ENCODE measurements around the gene TERT. TPM values are rescaled to one million over a fixed set of nuclear protein-coding genes. Genes with fewer than 3 reads are reported as not detected.

Gene TERT
- polyA plus RNA-seq, 1 donor from 2014 or later: not detected

DNA sequence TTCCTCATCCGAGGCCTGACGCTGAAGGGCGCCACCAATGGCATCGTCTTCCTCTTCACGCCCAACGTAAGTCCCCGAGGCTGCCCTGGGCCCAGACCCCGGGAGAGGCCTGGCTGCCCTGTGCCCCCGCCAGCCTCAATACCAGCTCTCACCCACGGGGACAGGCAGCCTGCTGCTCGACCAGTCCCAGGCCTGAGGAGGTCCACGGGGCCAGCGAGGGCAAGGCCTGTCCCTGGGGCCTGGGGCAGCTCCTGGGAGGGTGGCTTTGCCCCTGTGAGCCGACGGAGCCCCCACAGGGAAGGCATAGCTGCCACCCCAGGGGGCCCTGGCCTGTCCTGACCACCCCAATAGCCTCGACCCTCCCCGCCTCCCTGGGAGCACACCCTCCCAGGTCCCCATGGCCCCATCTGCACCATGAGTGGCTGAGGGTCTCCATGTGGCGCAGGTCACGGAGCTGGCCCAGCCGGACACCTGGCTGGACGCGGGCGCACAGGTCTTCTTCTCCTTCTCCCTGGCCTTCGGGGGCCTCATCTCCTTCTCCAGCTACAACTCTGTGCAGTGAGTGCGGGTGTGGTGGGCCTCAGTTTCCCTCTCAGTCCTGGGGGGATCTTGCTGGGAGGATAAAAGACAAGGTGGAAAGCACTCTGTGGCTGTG is 81.2 kb downstream of the TERT start:
- Histone ChIP-seq H3K27me3 (ENCODE audit: insufficient read depth, low read depth, low read length) (no peaks in the 10 kb centered on the region), H4K20me1 (ENCODE audit: insufficient read depth) (no peaks in the 10 kb centered on the region), H2AFZ (ENCODE audit: low read depth, low read length) (no peak overlapping the region), H3K36me3 (ENCODE audit: insufficient read depth, low read length) (no peaks in the 10 kb centered on the region), H3K79me2 (replicated peaks; ENCODE audit: insufficient read depth, low read length) (no peaks in the 10 kb centered on the region), H3K9ac (ENCODE audit: low read length) (no peak overlapping the region), H3K9me3 (ENCODE audit: low read length) (no peaks in the 10 kb centered on the region), H3K27ac (ENCODE audit: low read length) (no peak overlapping the region), H3K9me2 (ENCODE audit: insufficient read depth, low read length) (no peaks in the 10 kb centered on the region), H3F3A (ENCODE audit: insufficient read depth, low read length, poor library complexity, severe bottlenecking) (no peaks in the 10 kb centered on the region), H3K4me2 (ENCODE audit: low read length) (no peak overlapping the region), H3K4me3 (ENCODE audit: low read length) (no peak overlapping the region)
- TF ChIP-seq, protein P1, sequence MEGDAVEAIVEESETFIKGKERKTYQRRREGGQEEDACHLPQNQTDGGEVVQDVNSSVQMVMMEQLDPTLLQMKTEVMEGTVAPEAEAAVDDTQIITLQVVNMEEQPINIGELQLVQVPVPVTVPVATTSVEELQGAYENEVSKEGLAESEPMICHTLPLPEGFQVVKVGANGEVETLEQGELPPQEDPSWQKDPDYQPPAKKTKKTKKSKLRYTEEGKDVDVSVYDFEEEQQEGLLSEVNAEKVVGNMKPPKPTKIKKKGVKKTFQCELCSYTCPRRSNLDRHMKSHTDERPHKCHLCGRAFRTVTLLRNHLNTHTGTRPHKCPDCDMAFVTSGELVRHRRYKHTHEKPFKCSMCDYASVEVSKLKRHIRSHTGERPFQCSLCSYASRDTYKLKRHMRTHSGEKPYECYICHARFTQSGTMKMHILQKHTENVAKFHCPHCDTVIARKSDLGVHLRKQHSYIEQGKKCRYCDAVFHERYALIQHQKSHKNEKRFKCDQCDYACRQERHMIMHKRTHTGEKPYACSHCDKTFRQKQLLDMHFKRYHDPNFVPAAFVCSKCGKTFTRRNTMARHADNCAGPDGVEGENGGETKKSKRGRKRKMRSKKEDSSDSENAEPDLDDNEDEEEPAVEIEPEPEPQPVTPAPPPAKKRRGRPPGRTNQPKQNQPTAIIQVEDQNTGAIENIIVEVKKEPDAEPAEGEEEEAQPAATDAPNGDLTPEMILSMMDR (IDR thresholded peaks at IDR 0.05; ENCODE audit: poor library complexity, severe bottlenecking): no peak
- TF ChIP-seq EP300 (conservative IDR thresholded peaks at IDR 0.05; ENCODE audit: poor library complexity, severe bottlenecking) (no peak), RAD21 (conservative IDR thresholded peaks at IDR 0.05) (no peak), MXI1 (conservative IDR thresholded peaks at IDR 0.05; ENCODE audit: poor library complexity, severe bottlenecking) (no peak), EZH2 (IDR thresholded peaks at IDR 0.05; ENCODE audit: borderline replicate concordance, insufficient read depth, low read length, poor library complexity, severe bottlenecking) (no peak), TAF1 (IDR thresholded peaks at IDR 0.05; ENCODE audit: low read depth) (no peak), POLR2AphosphoS5 (IDR thresholded peaks at IDR 0.05) (no peak), SMC3 (conservative IDR thresholded peaks at IDR 0.05; ENCODE audit: poor library complexity) (no peak)
- TF ChIP-seq, protein P2, sequence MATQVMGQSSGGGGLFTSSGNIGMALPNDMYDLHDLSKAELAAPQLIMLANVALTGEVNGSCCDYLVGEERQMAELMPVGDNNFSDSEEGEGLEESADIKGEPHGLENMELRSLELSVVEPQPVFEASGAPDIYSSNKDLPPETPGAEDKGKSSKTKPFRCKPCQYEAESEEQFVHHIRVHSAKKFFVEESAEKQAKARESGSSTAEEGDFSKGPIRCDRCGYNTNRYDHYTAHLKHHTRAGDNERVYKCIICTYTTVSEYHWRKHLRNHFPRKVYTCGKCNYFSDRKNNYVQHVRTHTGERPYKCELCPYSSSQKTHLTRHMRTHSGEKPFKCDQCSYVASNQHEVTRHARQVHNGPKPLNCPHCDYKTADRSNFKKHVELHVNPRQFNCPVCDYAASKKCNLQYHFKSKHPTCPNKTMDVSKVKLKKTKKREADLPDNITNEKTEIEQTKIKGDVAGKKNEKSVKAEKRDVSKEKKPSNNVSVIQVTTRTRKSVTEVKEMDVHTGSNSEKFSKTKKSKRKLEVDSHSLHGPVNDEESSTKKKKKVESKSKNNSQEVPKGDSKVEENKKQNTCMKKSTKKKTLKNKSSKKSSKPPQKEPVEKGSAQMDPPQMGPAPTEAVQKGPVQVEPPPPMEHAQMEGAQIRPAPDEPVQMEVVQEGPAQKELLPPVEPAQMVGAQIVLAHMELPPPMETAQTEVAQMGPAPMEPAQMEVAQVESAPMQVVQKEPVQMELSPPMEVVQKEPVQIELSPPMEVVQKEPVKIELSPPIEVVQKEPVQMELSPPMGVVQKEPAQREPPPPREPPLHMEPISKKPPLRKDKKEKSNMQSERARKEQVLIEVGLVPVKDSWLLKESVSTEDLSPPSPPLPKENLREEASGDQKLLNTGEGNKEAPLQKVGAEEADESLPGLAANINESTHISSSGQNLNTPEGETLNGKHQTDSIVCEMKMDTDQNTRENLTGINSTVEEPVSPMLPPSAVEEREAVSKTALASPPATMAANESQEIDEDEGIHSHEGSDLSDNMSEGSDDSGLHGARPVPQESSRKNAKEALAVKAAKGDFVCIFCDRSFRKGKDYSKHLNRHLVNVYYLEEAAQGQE (IDR thresholded peaks at IDR 0.05; ENCODE audit: borderline replicate concordance): no peak

DNA sequence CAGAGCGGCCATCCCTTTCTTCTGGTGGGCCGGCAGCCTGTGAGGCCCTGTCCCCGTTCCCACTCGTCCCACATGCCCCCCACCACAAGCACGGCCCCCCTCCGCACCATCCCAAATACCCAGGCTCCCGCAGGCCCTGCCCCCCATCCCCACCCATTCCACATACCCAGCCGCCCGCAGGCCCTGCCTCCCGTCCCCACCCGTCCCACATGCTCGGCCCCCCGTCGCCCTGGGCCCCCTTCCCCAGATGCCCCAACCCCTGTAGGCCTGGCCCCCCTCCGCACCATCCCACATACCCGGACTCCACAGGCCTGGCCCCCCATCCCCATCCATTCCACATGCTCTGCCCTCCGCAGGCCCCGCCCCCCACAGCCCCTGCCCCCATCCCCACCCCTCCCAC is 82.0 kb downstream of the TERT start:
- no peaks in the 10 kb centered on the region for H3K9me3 ChIP-seq (ENCODE audit: low read length)
- no peak overlapping the region for H3K4me2 ChIP-seq (ENCODE audit: low read length)
- no peak overlapping the region for H3K4me3 ChIP-seq (ENCODE audit: low read length)

More for the DNA sequence above, 82.0 kb downstream of the TERT start:
- Histone ChIP-seq H3K27ac (ENCODE audit: low read length) (no peak overlapping the region), H2AFZ (ENCODE audit: low read depth, low read length) (no peak overlapping the region), H4K20me1 (ENCODE audit: insufficient read depth) (no peaks in the 10 kb centered on the region), H3F3A (ENCODE audit: insufficient read depth, low read length, poor library complexity, severe bottlenecking) (no peaks in the 10 kb centered on the region), H3K27me3 (ENCODE audit: insufficient read depth, low read depth, low read length) (no peaks in the 10 kb centered on the region), H3K9ac (ENCODE audit: low read length) (no peak overlapping the region), H3K9me2 (ENCODE audit: insufficient read depth, low read length) (no peaks in the 10 kb centered on the region), H3K36me3 (ENCODE audit: insufficient read depth, low read length) (no peaks in the 10 kb centered on the region), H3K79me2 (replicated peaks; ENCODE audit: insufficient read depth, low read length) (no peaks in the 10 kb centered on the region)
- TF ChIP-seq EP300 (conservative IDR thresholded peaks at IDR 0.05; ENCODE audit: poor library complexity, severe bottlenecking) (no peak), EZH2 (IDR thresholded peaks at IDR 0.05; ENCODE audit: borderline replicate concordance, insufficient read depth, low read length, poor library complexity, severe bottlenecking) (no peak), RAD21 (conservative IDR thresholded peaks at IDR 0.05) (no peak), POLR2AphosphoS5 (IDR thresholded peaks at IDR 0.05) (no peak), TAF1 (IDR thresholded peaks at IDR 0.05; ENCODE audit: low read depth) (no peak), SMC3 (conservative IDR thresholded peaks at IDR 0.05; ENCODE audit: poor library complexity) (no peak), MXI1 (conservative IDR thresholded peaks at IDR 0.05; ENCODE audit: poor library complexity, severe bottlenecking) (no peak)
- TF ChIP-seq, protein P2 (IDR thresholded peaks at IDR 0.05; ENCODE audit: borderline replicate concordance): no peak

Measured in neural cell (in vitro differentiated cells).